Right renal cortex interstitium (tissue), 3 donors: ENCODE data around the gene DNMT3B. TPM values are rescaled to one million over a fixed set of nuclear protein-coding genes. Genes with fewer than 3 reads are reported as not detected.
"Not testable (repeated sequence)": the region's sequence is repeated elsewhere in the genome, so short reads cannot be mapped to it uniquely, and the experiment has no call there.

Experiments
- DNase-seq, 3 donors: peaks; one replicate each; pipeline ENCODE4 v3.0.0-alpha.2; 2013; ENCODE audit warnings: low read depth in 3 of 3, low spot score in 2 of 3
- polyA plus RNA-seq, 3 donors: library from polyadenylated mRNA; unstranded; fragments of 120-200 nt; gene quantifications; one replicate each; pipeline ENCODE4 v1.2.1, GENCODE V29; 2013; ENCODE audit not compliant: insufficient read length in 3 of 3

The DNMT3B gene
- polyA plus RNA-seq = 1 to 10 TPM; 6.4 to 7.0 (median 6.9) TPM

DNA sequence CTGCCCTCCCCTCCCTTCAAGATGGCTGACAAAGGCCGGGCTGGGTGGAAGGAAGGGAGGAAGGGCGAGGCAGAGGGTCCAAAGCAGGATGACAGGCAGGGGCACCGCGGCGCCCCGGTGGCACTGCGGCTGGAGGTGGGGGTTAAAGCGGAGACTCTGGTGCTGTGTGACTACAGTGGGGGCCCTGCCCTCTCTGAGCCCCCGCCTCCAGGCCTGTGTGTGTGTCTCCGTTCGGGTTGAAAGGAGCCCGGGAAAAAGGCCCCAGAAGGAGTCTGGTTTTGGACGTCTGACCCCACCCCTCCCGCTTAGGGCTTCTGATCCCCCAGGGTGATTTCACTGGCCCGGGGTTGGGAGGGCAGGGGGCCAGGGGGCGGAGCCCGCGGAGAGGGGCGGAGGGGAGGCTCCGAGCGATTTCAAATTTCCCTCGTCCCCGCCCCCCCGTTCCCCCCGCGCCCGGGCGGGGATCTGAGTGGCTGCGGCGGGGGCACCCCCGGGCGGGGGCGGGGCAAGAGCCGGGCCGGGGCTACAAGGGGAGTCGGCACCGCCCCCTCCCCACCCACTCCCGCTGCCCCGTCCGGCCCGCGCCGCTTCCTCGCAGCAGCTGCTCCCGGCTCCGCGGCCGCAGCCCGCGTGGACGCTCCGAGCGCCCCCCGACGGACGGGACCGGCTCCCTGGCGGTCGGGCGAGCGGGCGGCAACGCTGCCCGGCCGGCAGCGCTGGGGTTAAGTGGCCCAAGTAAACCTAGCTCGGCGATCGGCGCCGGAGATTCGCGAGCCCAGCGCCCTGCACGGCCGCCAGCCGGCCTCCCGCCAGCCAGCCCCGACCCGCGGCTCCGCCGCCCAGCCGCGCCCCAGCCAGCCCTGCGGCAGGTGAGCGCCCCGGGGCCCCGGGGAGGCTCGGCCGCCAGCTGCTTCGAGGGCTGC, at the start of gene DNMT3B:
Gene DNMT3B (plus strand): TSS at position 555 of the 923 bp plus-strand sequence. CDS start 17,939 bp downstream, outside the sequence.
- no peak for DNase-seq

DNA sequence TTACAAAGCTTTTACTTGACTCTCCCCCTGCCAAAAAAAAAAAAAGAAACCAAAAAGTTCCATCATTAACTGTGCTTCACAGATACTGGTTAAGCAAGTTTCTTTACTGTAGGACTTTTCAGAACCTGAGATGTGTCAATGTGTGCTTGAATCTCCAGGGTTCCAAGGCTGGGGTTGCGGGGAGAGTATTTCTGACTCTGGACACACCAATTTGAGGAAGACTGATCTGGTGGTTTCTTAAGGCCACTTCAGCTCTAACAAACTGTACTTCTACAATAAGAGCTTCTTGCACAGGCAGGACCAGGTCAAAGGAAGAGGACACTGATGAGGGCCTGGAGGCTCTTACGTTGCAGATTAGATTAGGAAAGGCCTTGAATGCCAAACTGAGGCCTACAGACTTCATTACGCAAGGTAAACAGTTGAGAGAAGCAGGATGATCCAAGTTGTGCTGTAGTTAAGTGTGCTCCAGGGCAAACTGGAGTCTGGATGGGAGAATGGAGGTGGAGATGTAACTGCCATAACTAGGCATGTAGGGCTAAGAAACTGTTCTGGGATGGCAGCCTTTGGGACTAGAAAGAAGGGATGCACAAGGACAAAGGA, 43.3 kb upstream of the DNMT3B start:
- DNase-seq = no peak

DNA sequence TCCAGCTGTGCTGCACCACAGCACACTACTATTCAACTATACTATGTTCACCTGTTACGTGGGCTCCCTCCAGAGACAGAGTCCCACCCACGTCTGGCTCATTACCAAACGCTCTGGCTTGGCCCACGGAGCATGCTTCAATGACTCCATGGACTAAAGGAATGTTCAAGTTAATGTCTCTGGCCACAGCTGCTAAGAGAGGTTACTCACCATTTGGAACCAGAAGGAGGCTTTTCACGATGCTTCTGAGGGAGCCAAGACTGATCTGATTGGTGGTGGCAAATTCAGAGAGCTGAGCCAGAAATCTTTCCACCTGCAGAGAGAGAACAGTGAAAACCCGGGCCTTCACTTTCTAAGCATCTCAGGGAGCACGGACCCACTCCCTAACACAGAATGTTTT, 34.5 kb upstream of the DNMT3B start:
- no peak for DNase-seq

DNA sequence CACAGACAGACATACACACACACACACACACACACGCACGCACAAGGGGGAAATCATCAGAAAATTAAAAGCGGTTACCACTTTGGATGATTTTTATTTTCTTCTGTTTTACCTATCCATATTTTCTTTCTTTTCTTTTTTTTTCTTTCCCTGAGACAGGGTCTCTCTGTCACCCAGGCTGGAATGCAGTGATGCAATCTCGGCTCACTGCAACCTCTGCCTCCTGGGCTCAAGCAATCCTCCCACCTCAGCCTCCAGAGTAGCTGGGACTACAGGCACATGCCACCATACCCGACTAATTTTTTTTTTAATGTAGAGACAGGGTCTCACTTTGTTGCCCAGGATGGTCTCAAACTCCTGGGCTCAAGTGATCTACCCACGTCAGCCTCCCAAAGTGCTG, 33.8 kb upstream of the DNMT3B start:
- DNase-seq = not testable (repeated sequence)

- DNase-seq = not testable (repeated sequence)
Measured at GRCh38 chr20:32729334-32729733, 32.9 kb upstream of the DNMT3B start.

- no peak for DNase-seq
Measured at GRCh38 chr20:32731882-32732266, 30.3 kb upstream of the DNMT3B start.

DNA sequence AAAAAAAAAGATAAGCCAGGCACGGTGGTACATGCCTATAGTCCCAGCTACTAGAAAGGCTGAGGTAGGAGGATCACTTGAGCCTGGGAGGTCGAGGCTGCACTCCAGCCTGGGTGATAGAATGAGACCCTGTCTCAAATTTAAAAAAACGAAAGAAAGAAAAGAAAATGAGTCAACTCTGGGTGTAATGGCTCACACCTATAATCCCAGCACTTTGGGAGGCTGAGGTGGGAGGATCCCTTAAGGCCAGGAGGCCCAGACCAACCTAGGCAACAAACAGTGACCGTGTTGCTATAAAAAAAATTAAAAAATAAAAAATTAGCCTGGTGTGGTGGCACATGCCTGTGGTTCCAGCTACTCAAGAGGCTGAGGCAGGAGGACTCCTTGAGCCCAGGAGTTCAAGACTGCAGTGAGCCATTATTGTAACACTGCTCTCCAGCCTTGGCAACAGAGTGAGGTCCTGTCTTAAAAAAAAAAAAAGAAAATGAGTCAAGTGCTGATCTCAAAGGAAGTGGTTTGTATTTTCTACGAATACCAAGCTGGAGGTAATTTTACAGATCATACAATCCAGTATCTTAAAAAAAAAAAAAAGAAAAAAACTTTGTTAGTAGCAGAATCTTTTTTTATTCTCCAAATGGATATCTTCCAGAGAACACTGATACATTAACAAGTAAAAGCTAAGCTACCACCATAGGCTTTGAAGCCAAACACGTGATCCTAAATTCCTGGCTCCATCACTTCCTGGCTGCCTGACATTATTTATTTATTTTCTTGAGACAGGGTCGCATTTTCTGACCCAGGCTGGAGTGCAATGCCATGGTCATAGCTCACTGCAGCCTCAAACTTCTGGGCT, 24.6 kb upstream of the DNMT3B start:
- DNase-seq = no peak

GRCh38 chr20:32741151-32741550, 21.0 kb upstream of the DNMT3B start:
- DNase-seq = no peak

DNA sequence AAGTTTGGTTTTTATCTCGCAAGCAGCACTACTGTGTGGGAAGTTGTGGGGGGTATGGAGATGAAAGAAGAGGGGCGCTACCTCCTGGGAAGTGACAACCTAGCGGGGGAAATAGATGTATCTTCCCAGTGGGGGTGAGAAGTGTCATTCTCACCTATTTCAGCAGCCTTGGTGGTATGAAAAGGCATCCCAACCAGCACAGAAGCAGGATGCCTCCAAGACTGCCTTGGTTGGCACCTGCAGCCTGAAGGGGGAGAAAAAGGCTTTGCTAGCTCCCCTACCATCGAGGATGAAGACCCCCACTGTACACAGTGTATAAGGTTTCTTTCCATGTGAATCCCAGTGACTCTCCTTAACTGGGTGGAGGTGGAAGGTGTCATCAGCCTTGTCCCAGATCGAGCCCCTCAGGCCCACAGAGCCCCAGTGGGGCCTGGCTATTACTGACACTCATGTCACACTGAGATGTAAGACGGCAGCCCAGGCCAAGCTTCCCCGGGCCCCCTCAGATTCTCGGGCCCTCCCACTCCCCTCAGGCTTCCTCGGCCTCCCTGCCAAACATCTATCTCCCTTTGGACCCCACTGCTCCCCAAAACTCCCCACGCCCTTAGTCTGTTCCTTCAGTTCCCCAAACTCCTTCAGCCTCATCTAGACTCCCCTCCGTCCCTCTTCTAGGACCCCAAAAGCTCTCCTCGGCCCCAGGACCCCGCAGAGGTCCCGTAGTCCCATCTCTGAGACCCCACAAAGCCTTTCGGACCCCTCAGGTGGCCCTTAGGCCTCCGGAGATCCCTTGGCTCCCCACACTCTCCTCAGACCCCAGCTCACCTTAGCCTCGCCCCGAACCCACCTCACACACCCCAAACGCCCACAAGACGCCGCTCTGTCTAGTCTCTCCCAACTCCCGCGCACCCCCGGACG, 19.6 kb upstream of the DNMT3B start:
- no peak for DNase-seq

DNA sequence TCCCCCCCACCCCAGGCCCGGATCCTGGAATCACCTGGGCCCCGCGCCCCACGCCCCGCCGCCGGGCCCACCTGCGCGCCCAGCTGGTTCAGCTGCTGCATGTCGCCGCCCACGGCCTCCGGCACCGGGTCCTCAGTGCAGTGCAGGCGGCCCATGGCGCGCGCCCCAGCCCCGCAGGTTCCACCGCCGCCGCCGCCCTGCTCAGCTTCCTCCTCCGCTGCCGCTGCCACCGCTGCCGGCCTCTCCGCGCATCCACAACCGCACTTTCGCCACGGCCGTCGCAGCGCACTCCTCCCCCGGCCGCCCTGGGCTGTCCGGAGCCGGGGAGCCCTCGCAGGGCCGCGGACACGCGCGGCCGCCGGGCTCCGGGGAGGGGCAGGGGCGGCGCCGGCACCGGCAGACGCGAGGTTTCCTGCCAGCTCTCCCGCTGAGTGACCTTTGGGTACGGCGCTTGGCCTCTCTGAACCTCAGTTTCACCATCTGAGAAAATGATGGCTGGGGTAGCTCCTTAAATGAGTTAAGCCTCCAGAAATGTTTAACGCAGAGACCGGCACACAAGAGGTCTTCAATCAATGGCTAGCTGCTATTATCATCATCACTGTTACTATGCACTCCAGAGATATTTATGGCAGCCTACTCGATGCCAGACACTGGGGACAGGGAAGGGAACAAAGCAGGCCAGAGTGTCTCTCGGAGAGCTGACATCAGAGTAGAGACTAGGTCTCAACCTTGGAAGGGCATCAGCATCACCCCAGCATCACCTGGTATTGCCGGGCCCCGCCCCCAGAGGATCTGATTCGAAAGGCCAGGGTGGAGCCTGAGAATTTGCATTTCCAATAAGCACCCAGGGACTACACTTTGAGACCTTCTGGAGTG, 18.7 kb upstream of the DNMT3B start, which contains the start of gene COMMD7:
Gene COMMD7 (minus strand): TSS at position 231 of the 876 bp plus-strand sequence. CDS start 76 bp downstream, at position 155.
- no peak for DNase-seq

GRCh38 chr20:32749914-32750637, 12.1 kb upstream of the DNMT3B start:
- no peak for DNase-seq

GRCh38 chr20:32751293-32751692, 10.9 kb upstream of the DNMT3B start:
- no peak for DNase-seq

DNA sequence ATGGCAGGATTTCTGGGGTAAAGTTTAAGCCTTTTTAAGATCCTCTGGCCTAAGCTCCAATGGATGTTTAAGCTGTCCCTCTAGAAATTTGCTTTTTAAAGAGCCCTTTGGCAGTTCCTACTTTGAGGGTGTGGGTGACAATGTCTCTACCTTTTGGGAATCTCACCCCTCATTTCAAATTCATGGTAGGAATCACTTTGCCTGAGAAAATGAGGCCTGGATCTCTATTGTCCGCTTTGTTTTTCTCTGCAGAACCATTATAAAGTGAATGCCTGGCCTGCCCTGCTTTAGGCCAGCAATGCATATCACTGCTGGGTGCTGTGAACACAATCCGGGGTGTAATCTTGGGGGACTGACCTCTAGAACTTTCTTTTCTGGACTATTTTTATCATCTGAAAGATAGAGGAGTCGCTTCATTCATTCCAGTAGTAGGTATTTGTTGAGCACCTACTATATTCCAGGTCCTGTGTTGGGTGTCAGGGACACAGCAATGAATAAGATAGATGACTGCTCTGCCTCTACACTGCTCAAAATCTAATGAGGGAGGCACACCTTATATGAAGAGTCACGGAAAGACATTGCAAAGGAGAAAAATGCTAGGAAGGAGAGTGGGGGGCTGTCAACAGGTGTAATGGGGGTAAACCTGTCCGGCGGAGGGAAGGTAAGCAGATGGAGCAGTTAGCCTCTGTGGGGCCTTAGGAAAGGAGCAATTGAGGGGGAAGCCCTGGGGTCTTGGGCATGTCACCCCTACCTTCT, 10.3 kb upstream of the DNMT3B start:
- no peak for DNase-seq

- no peak for DNase-seq
Measured at GRCh38 chr20:32752458-32753250, 9.5 kb upstream of the DNMT3B start.

DNA sequence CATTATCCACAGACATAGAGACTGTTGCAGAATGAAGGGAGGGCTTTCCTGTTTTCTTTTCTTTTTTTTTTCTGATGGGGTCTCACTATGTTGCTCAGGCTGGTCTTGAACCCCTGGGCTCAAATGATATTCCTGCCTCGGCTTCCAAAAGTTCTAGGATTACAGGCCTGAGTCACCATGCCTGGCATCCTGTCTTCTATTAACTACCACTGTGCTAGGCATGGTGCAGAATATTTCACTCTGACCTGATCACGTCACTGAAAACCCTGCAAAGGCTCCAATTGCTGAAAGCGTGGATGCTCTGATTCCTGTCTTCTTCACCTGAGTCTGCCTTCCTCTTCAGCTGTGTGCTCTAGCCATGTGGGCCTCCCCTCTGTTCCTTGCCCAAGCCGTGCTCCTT, 8.5 kb upstream of the DNMT3B start:
- DNase-seq = no peak

GRCh38 chr20:32756156-32756555, 6.0 kb upstream of the DNMT3B start:
- no peak for DNase-seq

DNA sequence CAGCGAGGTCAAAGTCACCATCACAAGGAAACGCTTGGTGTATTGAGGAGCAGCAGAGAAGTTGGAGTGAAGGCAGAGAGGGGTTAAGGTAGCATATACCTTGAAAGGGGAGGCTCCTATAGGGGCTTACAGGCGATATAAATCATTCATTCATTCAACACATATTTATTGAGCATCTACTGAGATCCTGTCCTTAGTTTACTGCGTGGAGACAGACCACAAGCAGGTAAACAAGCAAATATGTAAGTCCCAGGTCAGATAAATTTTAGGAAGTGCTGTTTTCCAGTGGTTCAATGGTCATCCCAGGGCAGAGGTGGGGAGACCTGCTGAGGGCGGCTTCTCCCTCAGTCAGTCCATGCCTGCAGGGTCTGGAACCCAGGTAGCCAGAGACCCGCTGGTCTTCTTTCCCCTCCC, 761 bp upstream of the DNMT3B start:
- no peak for DNase-seq
